Measurements from ENCODE around the gene NKX1-1. TPM values are rescaled to one million over a fixed set of nuclear protein-coding genes. Genes with fewer than 3 reads are reported as not detected.
A peak's percentile ranks its signal among the peaks of the same experiment; 100 is the strongest.

Gene NKX1-1
- total RNA-seq, 1 donor from 2014 or later = not detected

DNA sequence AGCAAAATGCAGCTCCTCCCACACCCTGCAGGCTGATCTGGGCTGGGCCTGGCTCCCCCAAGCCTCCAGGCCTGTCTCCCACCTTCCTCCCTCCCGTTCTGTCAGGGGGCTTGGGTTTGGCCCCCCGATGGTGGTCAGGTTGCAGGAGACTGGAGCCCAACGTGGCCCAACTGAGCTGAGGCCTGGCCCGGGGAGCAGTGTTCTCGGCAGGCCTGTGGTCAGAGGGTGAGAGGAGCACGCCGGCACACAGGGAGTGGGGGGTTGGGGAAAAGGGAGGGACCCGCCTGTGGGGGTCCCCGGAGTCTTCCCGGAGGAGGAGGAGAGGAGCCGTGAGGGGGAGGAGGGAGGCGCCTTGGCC lies 43.2 kb upstream of the NKX1-1 start:
- Histone ChIP-seq H3K4me2 (no peak overlapping the region), H4K20me1 (ENCODE audit: low read depth) (no peaks in the 10 kb centered on the region), H3K27ac (no peak overlapping the region), H3K9ac (no peak overlapping the region), H3F3A (ENCODE audit: low read depth) (no peaks in the 10 kb centered on the region), H2AFZ (replicated peaks) (peak overlapping the region; percentile 34), H3K36me3 (no peaks in the 10 kb centered on the region), H3K4me1 (no peaks in the 10 kb centered on the region), H3K9me3 (ENCODE audit: low read depth) (no peaks in the 10 kb centered on the region), H3K27me3 (no peaks in the 10 kb centered on the region), H3K4me3 (no peak overlapping the region), H3K79me2 (ENCODE audit: low read depth) (no peaks in the 10 kb centered on the region)
- peaks cover 2% of the 10 kb centered on the region for H3K36me3 Mint-ChIP-seq
- no peak overlapping the region for H3K27ac Mint-ChIP-seq
- no peaks in the 10 kb centered on the region for H3K4me1 Mint-ChIP-seq
- DNase-seq (ENCODE audit: low spot score) = no peak
- no peak overlapping the region for H3K4me3 Mint-ChIP-seq
- peaks cover 23% of the 10 kb centered on the region for H3K27me3 Mint-ChIP-seq (ENCODE audit: insufficient read depth, low read depth)
- no peak for TF ChIP-seq EZH2phosphoT487 (IDR thresholded peaks at IDR 0.05)
- TF ChIP-seq CTCF (IDR thresholded peaks at IDR 0.05) = no peak
- no peak for TF ChIP-seq EZH2 (IDR thresholded peaks at IDR 0.05)
- H3K9me3 Mint-ChIP-seq = peaks cover 20% of the 10 kb centered on the region

DNA sequence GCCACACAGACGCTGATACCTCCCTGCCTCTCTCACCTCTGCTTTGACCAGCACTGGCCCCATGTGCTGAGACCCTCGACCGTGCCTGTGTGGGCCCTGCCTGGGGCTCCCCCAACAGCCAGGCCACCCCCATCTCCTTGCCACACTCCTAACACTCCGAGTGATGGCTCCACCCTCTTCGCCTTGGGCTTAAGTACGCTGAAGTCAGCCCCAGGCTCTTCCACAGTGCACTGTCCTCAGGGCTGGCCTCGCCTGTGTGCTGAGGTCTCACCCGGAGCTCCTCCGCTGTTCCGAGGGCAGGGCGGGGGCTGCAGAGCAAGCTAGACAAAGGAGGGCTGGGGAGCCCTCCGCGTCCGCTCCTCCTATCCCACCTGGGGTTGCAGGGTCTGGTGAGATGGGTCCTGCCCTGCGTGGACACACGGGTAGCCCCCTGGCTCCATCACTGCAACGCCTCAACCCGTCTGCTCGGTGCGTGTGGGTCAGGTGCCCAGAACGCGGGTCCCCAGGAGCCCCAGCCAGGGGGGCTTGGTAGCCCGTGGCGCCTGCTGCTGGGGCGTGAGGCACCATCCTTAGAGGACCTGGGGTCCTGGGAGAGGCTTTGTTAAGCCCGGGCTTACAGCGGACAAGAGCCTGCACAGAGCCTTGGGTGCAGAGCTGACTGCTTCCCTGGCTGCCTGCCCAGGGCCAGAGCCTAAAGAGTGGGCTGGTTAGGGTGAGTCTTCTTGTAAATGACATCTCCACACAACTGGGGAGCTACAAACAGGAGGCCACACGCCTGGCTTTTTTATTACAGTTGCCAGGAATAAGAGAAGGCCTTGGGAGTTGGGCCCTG lies 42.6 kb upstream of the NKX1-1 start:
- H3K4me3 ChIP-seq = no peak overlapping the region
- no peak overlapping the region for H3K4me2 ChIP-seq
- H3K9ac ChIP-seq = no peak overlapping the region
- peaks cover 19% of the 10 kb centered on the region for H3K9me3 Mint-ChIP-seq
- no peak overlapping the region for H3K27ac ChIP-seq
- no peak overlapping the region for H3K27ac Mint-ChIP-seq
- H3K27me3 ChIP-seq = no peaks in the 10 kb centered on the region
- H2AFZ ChIP-seq (replicated peaks) = peak overlapping the region; percentile 34
- peaks cover 2% of the 10 kb centered on the region for H3K36me3 Mint-ChIP-seq
- H3K4me3 Mint-ChIP-seq = no peak overlapping the region
- H3K36me3 ChIP-seq = no peaks in the 10 kb centered on the region
- TF ChIP-seq EZH2 (IDR thresholded peaks at IDR 0.05) (no peak), CTCF (IDR thresholded peaks at IDR 0.05) (no peak), EZH2phosphoT487 (IDR thresholded peaks at IDR 0.05) (no peak)
- H4K20me1 ChIP-seq (ENCODE audit: low read depth) = no peaks in the 10 kb centered on the region
- no peaks in the 10 kb centered on the region for H3K4me1 ChIP-seq
- no peak for DNase-seq (ENCODE audit: low spot score)
- H3K27me3 Mint-ChIP-seq (ENCODE audit: insufficient read depth, low read depth) = peaks cover 24% of the 10 kb centered on the region
- no peaks in the 10 kb centered on the region for H3F3A ChIP-seq (ENCODE audit: low read depth)
- H3K9me3 ChIP-seq (ENCODE audit: low read depth) = no peaks in the 10 kb centered on the region
- H3K79me2 ChIP-seq (ENCODE audit: low read depth) = no peaks in the 10 kb centered on the region
- H3K4me1 Mint-ChIP-seq = no peaks in the 10 kb centered on the region

DNA sequence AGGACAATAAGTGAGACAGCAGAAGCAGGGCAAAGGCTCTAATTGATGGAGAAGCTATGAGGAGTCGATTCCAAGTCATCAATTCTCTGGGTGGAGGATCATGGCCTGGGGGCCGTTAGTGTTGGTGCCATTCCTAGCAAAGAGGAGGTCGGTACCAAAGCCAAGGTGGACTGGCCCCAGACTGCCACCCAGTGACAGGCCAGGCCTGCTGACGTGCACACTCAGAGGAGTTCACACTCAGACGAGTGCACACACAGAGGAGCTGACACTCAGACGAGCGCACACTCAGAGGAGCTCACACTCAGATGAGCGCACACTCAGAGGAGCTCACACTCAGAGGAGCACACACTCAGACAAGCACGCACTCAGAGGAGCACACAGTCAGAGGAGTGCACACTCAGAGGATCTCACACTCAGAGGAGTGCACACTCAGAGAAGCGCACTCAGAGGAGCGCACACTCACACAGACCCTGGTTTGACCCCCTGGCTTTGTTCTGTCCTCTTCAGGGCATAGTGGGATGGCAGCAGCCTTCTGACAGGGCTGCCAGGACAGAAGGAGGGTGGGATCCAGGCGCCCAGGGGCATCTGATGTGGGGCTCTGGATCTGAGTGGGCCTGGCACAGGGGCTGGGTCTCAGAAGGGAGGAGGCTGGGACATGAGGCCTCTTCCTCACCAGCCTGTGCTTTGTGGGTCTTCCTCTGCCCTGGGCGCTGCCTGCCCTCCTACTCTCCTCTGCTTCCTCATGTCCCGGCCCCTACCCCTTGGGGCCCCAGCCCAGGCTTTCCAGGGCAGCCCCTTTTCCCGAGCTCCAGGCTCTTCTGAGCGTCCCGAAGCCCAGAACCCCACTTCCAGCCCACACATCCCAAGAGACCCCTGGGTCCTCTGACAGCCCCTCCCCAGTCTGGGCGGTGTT lies 41.7 kb upstream of the NKX1-1 start:
- Mint-ChIP-seq H3K36me3 (peaks cover 2% of the 10 kb centered on the region), H3K4me1 (no peaks in the 10 kb centered on the region), H3K27ac (no peak overlapping the region), H3K9me3 (peaks cover 11% of the 10 kb centered on the region), H3K27me3 (ENCODE audit: insufficient read depth, low read depth) (peaks cover 22% of the 10 kb centered on the region), H3K4me3 (no peak overlapping the region)
- Histone ChIP-seq H3F3A (ENCODE audit: low read depth) (no peaks in the 10 kb centered on the region), H3K9ac (no peak overlapping the region), H3K4me3 (no peak overlapping the region), H3K27me3 (no peaks in the 10 kb centered on the region), H3K4me1 (no peaks in the 10 kb centered on the region), H3K4me2 (no peak overlapping the region), H3K9me3 (ENCODE audit: low read depth) (no peaks in the 10 kb centered on the region), H2AFZ (replicated peaks) (no peak overlapping the region), H3K27ac (no peak overlapping the region), H4K20me1 (ENCODE audit: low read depth) (no peaks in the 10 kb centered on the region), H3K36me3 (no peaks in the 10 kb centered on the region), H3K79me2 (ENCODE audit: low read depth) (no peaks in the 10 kb centered on the region)
- no peak for DNase-seq (ENCODE audit: low spot score)
- TF ChIP-seq CTCF (IDR thresholded peaks at IDR 0.05) = no peak
- TF ChIP-seq EZH2 (IDR thresholded peaks at IDR 0.05) = no peak

Measured in neural progenitor cell (in vitro differentiated cells).